GM19238 (cell line): ENCODE measurements around the gene ZNF385C.

ENCODE experiments used
- DNase-seq: peaks from one replicate; pipeline ENCODE4 v3.0.0; 2011; ENCODE audit warnings: low spot score; ENCODE audit not compliant: insufficient read length

ZNF385C gene

GRCh38 chr17:42107597-42108576 lies 9.6 kb upstream of the ZNF385C start:
- peak; percentile 97 for DNase-seq

DNA sequence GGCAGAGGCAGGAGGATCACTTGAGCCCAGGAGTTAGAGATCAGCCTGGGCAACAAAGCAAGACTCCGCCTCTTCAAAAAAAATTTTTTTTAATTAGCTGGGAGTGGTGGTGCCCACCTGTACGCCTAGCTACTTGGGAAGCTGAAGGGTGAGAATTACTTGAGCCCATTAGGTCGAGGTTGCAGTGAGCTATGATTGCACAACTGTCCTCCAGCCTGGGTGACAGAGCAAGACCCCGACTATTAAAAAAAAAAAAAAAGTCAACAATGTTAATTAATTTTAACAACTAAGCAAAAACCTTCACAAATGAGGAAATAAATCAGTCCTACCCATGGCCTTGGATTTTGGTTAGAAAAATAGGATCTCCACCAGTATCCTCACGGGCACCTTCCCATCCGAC lies 8.9 kb upstream of the ZNF385C start:
- no peak for DNase-seq

GRCh38 chr17:42106009-42106408 lies 7.7 kb upstream of the ZNF385C start:
- no peak for DNase-seq

DNA sequence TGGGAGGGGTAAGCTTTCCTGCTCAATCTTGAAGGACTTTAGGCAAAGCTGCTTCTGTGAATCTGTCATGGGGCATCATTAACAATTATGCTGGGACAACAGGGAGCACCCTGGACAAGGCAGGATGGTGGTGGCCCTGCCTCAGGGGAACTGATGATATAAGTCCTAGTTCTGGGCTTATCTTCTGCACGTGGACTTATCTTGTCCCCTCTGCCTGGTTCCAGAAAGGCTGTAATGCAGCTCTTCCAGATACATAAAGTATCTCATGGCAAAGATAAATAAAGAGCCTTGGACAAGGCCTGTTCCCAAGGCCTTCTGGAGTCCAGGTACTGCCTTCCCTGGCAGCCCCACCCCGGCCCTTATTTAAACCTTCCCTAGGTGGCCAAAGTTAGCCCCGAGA lies 6.0 kb upstream of the ZNF385C start:
- DNase-seq, result no peak

DNA sequence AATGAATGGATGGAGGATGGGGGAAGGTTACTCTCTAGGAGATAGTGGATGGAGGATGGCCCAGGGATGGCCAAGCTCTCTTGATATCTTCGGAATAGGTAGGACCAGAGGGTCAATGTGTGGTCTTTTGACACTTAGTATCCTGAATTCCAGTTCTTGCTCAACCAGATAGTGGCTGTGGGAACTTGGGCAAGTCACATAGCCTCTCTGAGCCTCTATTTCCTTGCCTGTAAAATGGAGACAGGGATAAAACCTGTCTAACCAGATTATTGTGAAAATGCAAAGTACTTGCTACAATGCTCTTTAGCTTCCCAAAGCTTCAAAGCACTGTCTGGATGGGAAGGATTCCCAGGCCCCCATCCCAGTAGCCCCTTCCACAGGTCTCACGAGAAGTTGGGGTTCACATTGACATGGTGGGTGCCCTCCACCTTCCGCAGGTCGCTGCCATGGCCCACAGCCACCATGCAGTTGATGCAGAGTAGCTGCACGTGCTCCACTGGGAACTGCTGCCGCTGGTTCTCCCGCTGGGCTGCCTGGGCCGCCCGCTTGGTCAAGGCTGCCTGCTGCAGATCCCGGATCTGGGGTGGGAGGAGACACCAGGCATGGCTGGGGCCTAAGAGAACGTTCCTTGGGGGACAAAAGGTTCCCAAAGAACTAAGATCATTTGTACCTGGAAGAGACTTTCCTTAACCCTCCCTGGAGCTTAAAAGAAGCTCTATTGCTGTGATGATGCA lies 5.1 kb upstream of the ZNF385C start:
- no peak for DNase-seq

- peak; percentile 69 for DNase-seq
These were observed 3.4 kb upstream of the ZNF385C start for GRCh38 chr17:42101513-42102292.

DNA sequence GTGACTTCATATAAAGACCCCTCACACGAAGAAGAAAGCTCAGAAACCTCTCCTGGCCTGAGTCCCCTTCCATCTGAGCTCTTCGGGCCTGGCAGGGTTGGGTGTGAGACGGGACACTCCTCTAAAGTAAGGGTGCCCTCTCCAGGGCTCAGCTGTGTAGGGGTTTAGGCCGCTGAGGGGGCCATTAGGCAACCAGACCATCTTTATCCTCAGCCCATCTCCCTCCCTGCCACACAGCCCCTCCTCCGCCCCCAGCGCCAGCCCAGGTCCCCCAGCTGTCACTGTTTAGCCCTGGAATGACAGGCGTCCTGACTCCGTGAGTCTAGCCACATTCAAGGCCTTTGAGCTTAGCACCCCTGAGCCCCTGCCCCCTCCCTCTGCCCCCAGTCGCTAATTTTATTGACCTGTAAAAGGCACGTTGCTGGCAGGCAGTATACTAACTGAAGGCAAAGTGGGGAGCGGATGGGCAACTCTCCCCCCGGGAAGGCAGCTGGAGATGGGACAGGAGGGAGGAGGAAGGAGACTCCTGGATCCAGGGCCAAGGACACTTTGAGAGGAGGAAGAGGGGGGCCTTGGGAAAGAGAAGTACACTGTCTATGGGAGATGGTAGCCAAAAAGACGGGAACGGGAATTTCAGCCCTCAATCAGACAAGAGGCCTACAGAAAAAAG lies 592 bp upstream of the ZNF385C start:
- no peak for DNase-seq

- no peak for DNase-seq
These were observed 1.7 kb downstream of the ZNF385C start for GRCh38 chr17:42096360-42097111.

DNA sequence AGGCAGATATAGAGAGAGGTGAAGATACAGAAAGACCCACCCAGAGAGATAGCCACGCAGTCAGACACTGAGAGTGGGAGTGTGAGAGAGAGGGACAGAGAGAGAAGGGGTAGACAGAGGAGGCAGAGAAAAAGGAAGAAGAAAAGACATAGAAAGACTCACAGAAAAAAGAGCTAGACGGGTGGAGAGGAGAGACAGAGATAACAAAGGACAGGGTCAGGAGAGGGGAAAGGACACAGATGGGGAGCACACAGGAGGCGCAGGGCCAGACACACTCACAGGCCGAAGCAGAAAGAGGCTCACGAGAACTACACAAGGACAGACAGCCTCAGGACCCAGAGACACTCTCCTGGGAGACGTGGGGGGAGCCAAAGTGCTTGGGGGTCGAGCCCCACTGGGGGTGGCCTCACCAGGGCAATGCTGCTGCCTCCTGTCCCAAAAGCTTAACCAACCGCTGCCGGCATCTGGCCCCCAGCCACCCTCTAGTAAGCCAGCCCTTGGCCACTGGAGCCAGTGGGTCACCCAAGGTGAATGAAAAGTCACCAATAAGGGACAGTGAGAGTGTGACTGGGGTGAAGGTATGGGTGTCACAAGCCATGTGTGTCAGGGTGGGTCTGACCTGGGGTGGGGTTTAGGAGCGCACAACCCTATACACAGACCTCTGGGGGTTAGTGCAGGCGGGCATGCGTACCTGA lies 3.8 kb downstream of the ZNF385C start:
- no peak for DNase-seq

DNA sequence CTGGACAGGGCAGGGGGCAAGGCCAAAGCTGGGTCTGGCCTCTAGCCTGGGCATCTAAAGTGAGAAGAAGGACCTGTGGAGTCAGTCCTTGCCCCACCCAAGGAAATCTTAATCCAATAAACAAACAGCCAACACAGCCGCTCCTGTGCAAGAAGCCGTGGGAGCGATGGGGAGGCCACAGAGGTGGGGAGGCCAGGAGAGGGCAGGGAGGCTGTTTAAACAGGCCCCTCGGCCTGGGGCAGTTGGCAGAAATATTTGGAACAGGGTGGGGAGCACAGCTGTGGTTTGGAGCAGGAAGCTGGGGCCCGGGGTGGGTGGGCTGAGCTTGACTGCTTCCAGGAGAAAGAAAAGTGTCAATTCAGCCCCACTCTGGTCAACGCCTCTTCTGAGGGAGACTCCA lies 5.3 kb downstream of the ZNF385C start:
- no peak for DNase-seq

DNA sequence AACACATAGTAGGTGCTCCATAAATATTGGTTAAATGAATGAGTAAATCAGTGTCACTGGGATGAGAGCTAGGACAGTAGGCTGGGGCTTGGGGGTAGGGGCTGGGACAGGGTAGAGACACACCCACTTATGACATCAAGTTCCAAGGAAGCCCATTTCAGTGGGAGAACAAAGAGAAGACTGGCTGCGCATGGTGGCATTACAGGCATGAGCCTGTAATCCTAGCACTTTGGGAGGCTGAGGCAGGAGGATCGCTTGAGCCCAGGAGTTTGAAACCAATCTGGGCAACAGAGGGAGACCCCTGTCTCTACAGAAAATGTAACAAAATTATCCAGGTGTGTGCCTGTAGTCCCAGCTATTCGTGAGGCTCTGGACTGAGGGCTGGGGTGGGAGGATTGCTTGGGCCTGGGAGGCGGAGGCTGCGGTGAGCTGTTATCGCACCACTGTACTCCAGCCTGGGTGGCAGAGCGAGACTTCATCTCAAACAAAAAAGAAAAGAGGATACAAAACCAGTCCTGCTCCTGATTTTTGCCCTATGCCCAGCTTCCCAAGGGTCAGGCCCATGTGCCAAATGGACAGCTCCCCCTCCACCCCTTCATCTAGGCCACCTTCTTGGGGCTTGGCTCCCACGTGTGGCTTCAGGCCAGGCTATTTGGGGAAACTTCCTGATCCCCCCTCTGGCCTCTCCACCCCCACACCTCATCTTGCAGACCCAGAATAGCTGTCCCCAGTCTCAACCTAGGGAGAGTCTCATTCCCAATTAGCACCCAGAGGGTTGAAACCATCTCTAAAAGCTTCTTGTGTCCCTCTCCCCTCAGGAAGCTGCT lies 7.1 kb downstream of the ZNF385C start:
- DNase-seq, result no peak

GRCh38 chr17:42088736-42089135 lies 9.5 kb downstream of the ZNF385C start:
- DNase-seq, result no peak

DNA sequence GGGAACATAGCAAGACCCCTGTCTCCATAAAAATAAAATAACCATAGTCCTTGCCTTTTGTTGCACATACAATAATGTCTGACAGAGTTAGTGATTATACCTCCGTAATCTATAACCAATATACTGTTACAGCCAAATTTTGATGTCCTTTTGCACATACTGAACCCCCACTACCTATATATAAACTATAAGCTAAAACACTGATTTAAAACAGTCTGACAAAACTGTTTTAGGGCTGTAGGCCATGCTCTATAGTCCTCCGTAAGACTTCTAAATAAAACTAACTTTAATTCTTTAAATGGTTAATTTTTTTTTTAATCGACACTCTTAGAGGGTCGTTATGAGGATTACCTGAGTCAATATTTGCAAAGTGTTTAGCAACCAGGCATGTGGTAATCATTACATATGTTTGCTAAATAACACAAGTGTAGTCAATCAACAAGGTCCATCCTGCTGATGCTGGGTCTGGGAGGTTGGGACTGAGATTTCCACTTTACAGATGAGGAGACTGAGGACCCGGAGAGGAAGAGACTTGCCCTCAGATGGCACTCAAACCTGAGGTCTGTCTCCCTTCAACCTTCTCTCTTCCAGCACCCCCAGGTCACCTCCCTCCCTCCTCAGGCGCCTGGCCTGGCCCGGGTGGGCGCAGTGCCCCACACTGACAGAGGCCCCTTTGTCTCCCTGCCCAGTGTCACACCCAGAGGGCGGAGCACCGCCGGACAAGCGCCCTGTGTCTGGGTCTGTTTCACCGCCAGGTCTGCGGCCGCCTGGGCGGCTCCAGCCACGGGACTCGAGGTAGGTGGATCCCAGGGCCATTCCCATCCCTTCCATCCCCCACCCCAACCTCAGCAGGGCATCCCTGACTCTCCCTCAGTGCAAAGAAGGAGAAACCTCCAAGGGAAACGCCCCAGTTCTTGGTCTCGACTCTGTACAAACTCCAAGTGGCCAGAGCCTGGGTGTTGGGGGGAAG lies 10.3 kb downstream of the ZNF385C start:
- DNase-seq, result no peak

DNA sequence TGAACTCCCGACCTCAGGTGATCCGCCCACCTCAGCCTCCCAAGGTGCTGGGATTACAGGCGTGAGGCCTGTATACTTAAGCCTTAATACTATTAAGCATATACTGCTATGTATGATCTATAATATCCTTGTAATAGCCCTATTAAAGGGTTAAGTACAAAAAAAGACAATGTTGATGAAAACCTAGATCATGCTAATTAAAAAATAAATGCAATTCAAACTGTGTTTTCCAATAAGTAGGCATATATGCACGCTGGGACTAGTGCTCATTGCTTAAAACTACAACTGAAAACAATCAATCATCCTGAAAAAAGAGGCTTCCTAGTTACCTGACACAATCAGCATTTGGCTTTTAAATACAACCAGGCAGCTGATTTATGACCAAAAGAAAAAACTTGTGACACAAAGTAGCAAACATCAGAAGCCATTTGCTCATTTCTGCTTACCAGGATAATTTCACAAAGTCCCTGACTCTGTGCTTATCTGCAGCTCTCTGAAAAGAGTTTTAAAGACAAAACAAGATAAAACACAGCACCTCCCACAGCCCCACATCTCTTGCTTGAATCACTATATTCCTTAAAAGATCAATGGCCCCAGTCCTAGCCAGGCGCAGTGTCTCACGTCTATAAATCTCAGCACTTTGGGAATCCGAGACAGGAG lies 11.1 kb downstream of the ZNF385C start:
- DNase-seq, result no peak

GRCh38 chr17:42081516-42082129 lies 16.6 kb downstream of the ZNF385C start:
- DNase-seq, result no peak

GRCh38 chr17:42079541-42079940 lies 18.7 kb downstream of the ZNF385C start:
- DNase-seq, result no peak
